Mucosa of stomach (tissue), 1 donor: ENCODE data around the gene HACD1.
"Not testable (repeated sequence)": the region's sequence is repeated elsewhere in the genome, so short reads cannot be mapped to it uniquely, and the experiment has no call there.

ENCODE experiments used
- H3K27me3 ChIP-seq: one replicate; pipeline ENCODE4 v1.7.0; 2013; ENCODE audit warnings: mild to moderate bottlenecking, low read length; ENCODE audit not compliant: control insufficient read depth, insufficient read depth
- H3K36me3 ChIP-seq: one replicate; pipeline ENCODE4 v1.7.0; 2013; ENCODE audit warnings: low read length; ENCODE audit not compliant: control insufficient read depth, insufficient read depth
- H3K4me1 ChIP-seq: one replicate; pipeline ENCODE4 v1.7.0; 2013; ENCODE audit warnings: mild to moderate bottlenecking, low read length; ENCODE audit not compliant: control insufficient read depth, insufficient read depth
- H3K4me3 ChIP-seq: one replicate; pipeline ENCODE4 v1.7.0; 2013; ENCODE audit warnings: low read length
- H3K9ac ChIP-seq: one replicate; pipeline ENCODE4 v1.7.0; 2013; ENCODE audit warnings: mild to moderate bottlenecking, low read length, moderate library complexity
- H3K9me3 ChIP-seq: one replicate; pipeline ENCODE4 v1.7.0; 2013; ENCODE audit warnings: mild to moderate bottlenecking, low read length, moderate library complexity; ENCODE audit not compliant: control insufficient read depth
- donor health status: Pancreatic carcinoma.

Gene HACD1

GRCh38 chr10:17637869-17638268 is 20.7 kb upstream of the HACD1 start:
- Histone ChIP-seq H3K27me3 (no peaks in the 10 kb centered on the region), H3K36me3 (no peaks in the 10 kb centered on the region), H3K9ac (no peak overlapping the region), H3K9me3 (no peaks in the 10 kb centered on the region), H3K4me1 (no peaks in the 10 kb centered on the region), H3K4me3 (no peak overlapping the region)

- no peak overlapping the region for H3K4me3 ChIP-seq
- H3K9me3 ChIP-seq, result no peaks in the 10 kb centered on the region
These were observed 16.2 kb upstream of the HACD1 start for GRCh38 chr10:17633353-17633752.

GRCh38 chr10:17632590-17632989 is 15.4 kb upstream of the HACD1 start:
- H3K4me3 ChIP-seq, H3K4me1 ChIP-seq, H3K9me3 ChIP-seq, H3K36me3 ChIP-seq, H3K9ac ChIP-seq, H3K27me3 ChIP-seq: not testable (repeated sequence)

More at GRCh38 chr10:17633353-17633752, 16.2 kb upstream of the HACD1 start:
- H3K27me3 ChIP-seq, result no peaks in the 10 kb centered on the region
- H3K9ac ChIP-seq, result no peak overlapping the region
- H3K4me1 ChIP-seq, result no peaks in the 10 kb centered on the region
- H3K36me3 ChIP-seq, result no peaks in the 10 kb centered on the region

GRCh38 chr10:17626656-17627055 is 9.5 kb upstream of the HACD1 start:
- H3K36me3 ChIP-seq, result no peaks in the 10 kb centered on the region
- no peaks in the 10 kb centered on the region for H3K27me3 ChIP-seq
- H3K9ac ChIP-seq, result no peak overlapping the region
- H3K4me3 ChIP-seq, result no peak overlapping the region
- no peaks in the 10 kb centered on the region for H3K9me3 ChIP-seq
- no peaks in the 10 kb centered on the region for H3K4me1 ChIP-seq

GRCh38 chr10:17624996-17625395 is 7.8 kb upstream of the HACD1 start:
- H3K4me3 ChIP-seq, result no peak overlapping the region
- no peaks in the 10 kb centered on the region for H3K27me3 ChIP-seq
- H3K4me1 ChIP-seq, result no peaks in the 10 kb centered on the region
- H3K36me3 ChIP-seq, result no peaks in the 10 kb centered on the region
- no peak overlapping the region for H3K9ac ChIP-seq
- no peaks in the 10 kb centered on the region for H3K9me3 ChIP-seq

- no peak overlapping the region for H3K9ac ChIP-seq
- no peaks in the 10 kb centered on the region for H3K27me3 ChIP-seq
- H3K36me3 ChIP-seq, result no peaks in the 10 kb centered on the region
- H3K4me3 ChIP-seq, result no peak overlapping the region
- no peaks in the 10 kb centered on the region for H3K9me3 ChIP-seq
- peaks cover 6% of the 10 kb centered on the region for H3K4me1 ChIP-seq
These were observed 4.9 kb upstream of the HACD1 start for GRCh38 chr10:17622061-17622460.

GRCh38 chr10:17616403-17617030 is 657 bp downstream of the HACD1 start:
- no peak overlapping the region for H3K4me3 ChIP-seq
- H3K27me3 ChIP-seq, result no peaks in the 10 kb centered on the region
- no peaks in the 10 kb centered on the region for H3K36me3 ChIP-seq
- H3K9ac ChIP-seq, result no peak overlapping the region
- no peaks in the 10 kb centered on the region for H3K9me3 ChIP-seq
- peaks cover 6% of the 10 kb centered on the region for H3K4me1 ChIP-seq

- Histone ChIP-seq H3K36me3 (no peaks in the 10 kb centered on the region), H3K4me1 (no peaks in the 10 kb centered on the region), H3K9me3 (no peaks in the 10 kb centered on the region)
These were observed 7.6 kb downstream of the HACD1 start for GRCh38 chr10:17609523-17610079.

GRCh38 chr10:17607603-17608332 is 9.4 kb downstream of the HACD1 start:
- Histone ChIP-seq H3K27me3 (no peaks in the 10 kb centered on the region), H3K9me3 (no peaks in the 10 kb centered on the region), H3K9ac (no peak overlapping the region), H3K4me1 (no peaks in the 10 kb centered on the region), H3K36me3 (no peaks in the 10 kb centered on the region), H3K4me3 (no peak overlapping the region)

More at GRCh38 chr10:17609523-17610079, 7.6 kb downstream of the HACD1 start:
- Histone ChIP-seq H3K27me3 (no peaks in the 10 kb centered on the region), H3K9ac (no peak overlapping the region), H3K4me3 (no peak overlapping the region)

- Histone ChIP-seq H3K27me3 (no peaks in the 10 kb centered on the region), H3K9me3 (no peaks in the 10 kb centered on the region), H3K36me3 (no peaks in the 10 kb centered on the region), H3K9ac (no peak overlapping the region), H3K4me3 (no peak overlapping the region), H3K4me1 (no peaks in the 10 kb centered on the region)
These were observed 10.1 kb downstream of the HACD1 start for GRCh38 chr10:17607060-17607459.

GRCh38 chr10:17606547-17607040 is 10.6 kb downstream of the HACD1 start:
- H3K9me3 ChIP-seq, result no peaks in the 10 kb centered on the region
- H3K36me3 ChIP-seq, result no peaks in the 10 kb centered on the region

GRCh38 chr10:17605936-17606335 is 11.2 kb downstream of the HACD1 start:
- Histone ChIP-seq H3K9me3 (no peaks in the 10 kb centered on the region), H3K36me3 (no peaks in the 10 kb centered on the region), H3K27me3 (no peaks in the 10 kb centered on the region), H3K9ac (no peak overlapping the region), H3K4me3 (no peak overlapping the region), H3K4me1 (no peaks in the 10 kb centered on the region)

More at GRCh38 chr10:17606547-17607040, 10.6 kb downstream of the HACD1 start:
- no peak overlapping the region for H3K4me3 ChIP-seq
- H3K27me3 ChIP-seq, result no peaks in the 10 kb centered on the region
- no peaks in the 10 kb centered on the region for H3K4me1 ChIP-seq
- no peak overlapping the region for H3K9ac ChIP-seq
